AG04449 (cell line): ENCODE results near the gene FNTB.

ENCODE experiments used
- CTCF ChIA-PET: fragments of 350-600 bp; formaldehyde crosslinking; extraction: SDS; loops from one replicate; lab custom pipeline; 2021; ENCODE audit warnings: antibody characterized with exemption; lab: Yijun Ruan, JAX
- POLR2A ChIA-PET: fragments of 400-600, 350-600 bp; formaldehyde crosslinking; extraction: SDS; loops from one replicate; lab custom pipeline; 2020; ENCODE audit warnings: antibody characterized with exemption, inconsistent platforms; lab: Yijun Ruan, JAX
- DNase-seq: peaks from one replicate; pipeline ENCODE4 v3.0.0-alpha.2; 2010; ENCODE audit warnings: low read depth, low spot score
- H3K4me3 ChIP-seq: 2 replicates; pipeline ENCODE4 v1.5.1; 2011; ENCODE audit warnings: low read depth, mild to moderate bottlenecking, control low read depth, low read length
- TF ChIP-seq, protein P1 (sequence below): IDR thresholded peaks from one replicate; pipeline ENCODE4 v1.5.1; 2011; ENCODE audit warnings: mild to moderate bottlenecking, moderate library complexity, low read length, control low read depth, inconsistent platforms; ENCODE audit not compliant: insufficient read depth; ENCODE audit errors: missing control alignments

Gene FNTB

DNA sequence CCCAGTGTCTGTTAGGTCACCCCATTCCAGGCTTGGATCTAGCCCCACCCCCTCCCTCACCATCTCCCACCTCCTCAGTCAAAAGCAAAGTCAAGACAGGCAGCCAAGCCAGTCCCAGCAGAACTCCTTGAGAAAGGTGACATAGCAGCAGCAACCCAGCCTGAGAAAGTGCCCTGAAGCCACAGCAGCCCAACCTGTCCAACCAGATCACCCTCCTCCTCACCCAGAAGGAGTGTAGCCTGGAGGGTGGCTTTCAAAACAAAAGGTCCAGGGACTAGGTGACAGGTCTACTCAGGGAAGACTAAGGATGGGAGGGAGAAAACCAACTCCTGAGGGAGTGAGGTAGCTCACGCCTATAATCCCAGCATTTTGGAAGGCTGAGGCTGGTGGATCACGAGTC, 19.7 kb upstream of the FNTB start:
- ChIA-PET POLR2A (no interaction called here), CTCF (no interaction called here)
- TF ChIP-seq, protein P1, sequence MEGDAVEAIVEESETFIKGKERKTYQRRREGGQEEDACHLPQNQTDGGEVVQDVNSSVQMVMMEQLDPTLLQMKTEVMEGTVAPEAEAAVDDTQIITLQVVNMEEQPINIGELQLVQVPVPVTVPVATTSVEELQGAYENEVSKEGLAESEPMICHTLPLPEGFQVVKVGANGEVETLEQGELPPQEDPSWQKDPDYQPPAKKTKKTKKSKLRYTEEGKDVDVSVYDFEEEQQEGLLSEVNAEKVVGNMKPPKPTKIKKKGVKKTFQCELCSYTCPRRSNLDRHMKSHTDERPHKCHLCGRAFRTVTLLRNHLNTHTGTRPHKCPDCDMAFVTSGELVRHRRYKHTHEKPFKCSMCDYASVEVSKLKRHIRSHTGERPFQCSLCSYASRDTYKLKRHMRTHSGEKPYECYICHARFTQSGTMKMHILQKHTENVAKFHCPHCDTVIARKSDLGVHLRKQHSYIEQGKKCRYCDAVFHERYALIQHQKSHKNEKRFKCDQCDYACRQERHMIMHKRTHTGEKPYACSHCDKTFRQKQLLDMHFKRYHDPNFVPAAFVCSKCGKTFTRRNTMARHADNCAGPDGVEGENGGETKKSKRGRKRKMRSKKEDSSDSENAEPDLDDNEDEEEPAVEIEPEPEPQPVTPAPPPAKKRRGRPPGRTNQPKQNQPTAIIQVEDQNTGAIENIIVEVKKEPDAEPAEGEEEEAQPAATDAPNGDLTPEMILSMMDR = no peak
- DNase-seq = no peak
- no peak overlapping the region for H3K4me3 ChIP-seq

DNA sequence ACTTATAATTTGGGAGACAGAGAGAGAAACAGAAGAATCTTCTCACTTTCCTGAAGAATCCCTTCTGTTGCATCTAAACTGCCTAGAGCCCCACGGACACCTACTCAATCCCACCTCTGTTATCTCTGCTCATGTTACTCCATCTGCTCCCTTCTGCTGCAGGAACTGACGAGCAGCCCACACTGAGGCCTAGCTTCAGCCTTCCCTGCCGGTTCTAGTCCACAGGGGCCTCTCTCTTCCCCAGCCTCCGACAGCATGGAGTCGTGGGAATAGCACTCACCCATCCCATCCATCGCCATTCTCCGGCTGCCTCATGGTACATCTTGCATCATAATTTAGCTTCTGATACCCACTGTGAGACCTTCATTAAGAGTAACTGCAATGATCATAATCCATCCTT, 18.5 kb upstream of the FNTB start:
- ChIA-PET CTCF (interaction anchor here (1.5 to 9.1 kb wide), 2 partner anchors 11 to 16 kb away, joined by 4 to 111 read pairs; partner anchors contain the start of gene FNTB), POLR2A (no interaction called here)
- DNase-seq = no peak
- TF ChIP-seq, protein P1 = no peak
- H3K4me3 ChIP-seq = no peak overlapping the region

DNA sequence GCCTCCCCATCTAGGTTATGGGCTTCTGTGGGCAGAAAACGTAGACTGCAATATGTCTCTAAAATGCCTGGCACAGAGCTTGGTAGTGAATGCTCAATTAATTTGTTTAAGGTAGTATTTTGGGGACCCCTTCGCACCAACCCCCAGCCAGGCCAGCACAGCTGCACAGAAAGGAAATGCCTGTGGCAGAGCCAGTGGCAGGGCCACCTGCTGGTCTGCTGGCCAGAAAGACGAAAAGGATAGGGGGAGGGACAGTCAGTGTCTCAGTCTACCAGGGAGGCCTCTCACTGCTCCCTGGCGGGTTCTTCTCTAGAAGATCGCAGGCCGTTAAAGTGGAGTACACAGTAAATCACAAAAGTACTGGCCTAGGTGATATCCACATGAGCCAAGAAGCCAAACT, 18.0 kb upstream of the FNTB start:
- no peak overlapping the region for H3K4me3 ChIP-seq
- CTCF ChIA-PET = interaction anchor here (1.5 to 9.1 kb wide), 2 partner anchors 12 to 16 kb away, joined by 4 to 111 read pairs; partner anchors contain the start of gene FNTB
- POLR2A ChIA-PET = no interaction called here
- no peak for DNase-seq
- TF ChIP-seq, protein P1 = no peak

DNA sequence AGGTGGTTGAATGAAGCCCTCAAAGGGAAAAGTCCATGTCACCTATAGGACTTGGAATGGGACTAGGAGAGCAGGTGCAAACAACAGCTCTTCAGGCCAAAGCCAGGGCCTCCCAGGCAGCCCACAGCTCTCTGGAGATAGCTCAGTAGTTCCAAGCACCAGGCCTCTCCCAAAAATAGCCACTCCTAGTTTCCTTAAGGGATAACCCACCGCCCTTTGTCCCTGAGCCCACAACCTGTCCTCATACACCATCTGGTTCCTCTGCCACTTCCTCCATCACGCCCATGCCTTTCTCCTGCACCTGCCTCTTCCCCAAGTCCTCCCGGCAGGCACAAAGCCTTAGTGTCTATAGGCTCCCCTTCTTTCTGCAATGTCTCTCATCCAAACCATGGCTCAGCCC, 16.7 kb upstream of the FNTB start:
- H3K4me3 ChIP-seq = no peak overlapping the region
- ChIA-PET POLR2A (interaction anchor here (1.5 kb wide), 1 partner anchor 430 kb away, joined by 4 read pairs; the partner anchor contains the start of gene HSPA2), CTCF (interaction anchor here (0.7 to 9.1 kb wide), 4 partner anchors 10 to 50 kb away, joined by 3 to 111 read pairs (median 3); partner anchors contain the start of gene FNTB)
- TF ChIP-seq, protein P1 = no peak
- DNase-seq = no peak

DNA sequence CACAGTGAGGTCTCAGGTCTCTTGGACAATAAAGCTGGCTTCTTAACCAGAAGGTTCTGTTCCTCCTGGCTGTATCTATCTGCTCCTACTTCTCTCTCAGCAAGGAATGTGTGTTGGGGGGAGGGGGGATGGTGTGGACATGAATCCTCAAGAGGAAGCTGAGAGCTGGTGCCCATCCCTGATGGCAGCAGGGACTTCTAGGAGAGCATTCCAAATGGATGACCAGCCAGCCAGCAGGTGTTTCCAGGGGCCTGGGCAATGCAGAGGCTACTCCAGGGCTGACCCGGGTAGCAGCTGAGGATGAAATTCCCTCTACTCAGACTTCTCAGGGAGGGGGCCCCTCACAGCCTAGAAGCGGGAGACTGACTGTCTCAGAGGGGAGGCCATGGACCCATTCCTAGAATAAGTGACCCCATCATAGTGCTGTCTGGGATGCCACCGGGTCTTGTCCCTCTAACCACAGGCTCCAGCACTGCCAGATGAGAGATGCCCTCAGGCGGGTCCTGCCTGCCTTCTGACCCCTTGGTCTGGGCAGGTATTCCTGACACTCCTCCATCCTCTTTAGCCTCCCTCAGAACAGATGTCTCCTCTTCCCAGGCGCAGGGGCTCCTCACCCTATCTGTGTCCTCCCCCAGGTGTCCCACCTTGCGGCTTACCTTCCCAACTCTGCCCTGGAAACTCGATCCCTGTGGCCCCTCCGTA, 15.8 kb upstream of the FNTB start:
- POLR2A ChIA-PET = interaction anchor here (0.7 to 1.5 kb wide), 2 partner anchors 9 to 430 kb away, joined by 3 to 4 read pairs; partner anchors contain the start of gene HSPA2
- CTCF ChIA-PET = interaction anchor here (0.7 to 9.1 kb wide), 5 partner anchors 8 to 79 kb away, joined by 3 to 111 read pairs (median 3); partner anchors contain the start of gene FNTB
- H3K4me3 ChIP-seq = peak overlapping the region; percentile 76
- DNase-seq = no peak
- TF ChIP-seq, protein P1 = no peak

DNA sequence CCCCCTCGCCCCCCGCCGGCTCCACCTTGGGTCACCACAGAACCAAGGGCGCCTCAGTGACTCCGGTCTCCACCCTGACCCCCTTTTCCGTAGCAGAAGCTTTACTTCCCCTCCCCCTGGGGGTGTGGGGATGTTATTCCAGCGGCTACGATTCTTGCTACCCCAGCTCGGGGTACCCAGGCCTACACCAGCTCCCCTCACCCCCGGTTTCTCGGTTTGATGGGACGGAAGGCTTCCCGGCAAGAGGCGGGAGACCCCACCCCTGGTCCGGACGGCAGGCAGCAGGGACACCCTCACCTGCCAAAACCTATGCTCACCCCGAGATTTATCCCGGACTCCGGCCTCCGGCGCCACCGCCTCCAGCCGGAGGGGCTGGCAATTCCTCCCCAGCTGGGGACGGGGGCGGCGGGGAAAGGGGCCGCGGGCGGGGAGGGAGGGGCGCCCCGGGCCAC, 15.2 kb upstream of the FNTB start:
- ChIA-PET CTCF (interaction anchor here (0.7 to 9.1 kb wide), 4 partner anchors 9 to 49 kb away, joined by 3 to 111 read pairs (median 3); partner anchors contain the start of gene FNTB), POLR2A (interaction anchor here (0.7 to 1.5 kb wide), 2 partner anchors 8 to 431 kb away, joined by 3 to 4 read pairs; partner anchors contain the start of gene HSPA2)
- H3K4me3 ChIP-seq = peak overlapping the region; percentile 76
- TF ChIP-seq, protein P1 = no peak
- DNase-seq = no peak
